Mammary epithelial cell (primary cell): ENCODE measurements around the gene COL25A1.

Experiments
- EZH2 ChIP-seq: IDR thresholded peaks from 2 replicates; pipeline ENCODE4 v1.6.1; 2012; ENCODE audit warnings: low read length, inconsistent platforms, borderline replicate concordance
- TF ChIP-seq, protein P1 (sequence below), 2 donors: IDR thresholded peaks in 1 of 2; conservative IDR thresholded peaks in 1 of 2; 2 replicates each; pipeline ENCODE4 v1.5.1; 2011 to 2012; ENCODE audit warnings: inconsistent platforms in 2 of 2, low read length in 2 of 2, mild to moderate bottlenecking in 2 of 2, control low read depth in 1 of 2, low read depth in 1 of 2; ENCODE audit not compliant: insufficient read depth in 1 of 2; ENCODE audit errors: extremely low read depth in 1 of 2

DNA sequence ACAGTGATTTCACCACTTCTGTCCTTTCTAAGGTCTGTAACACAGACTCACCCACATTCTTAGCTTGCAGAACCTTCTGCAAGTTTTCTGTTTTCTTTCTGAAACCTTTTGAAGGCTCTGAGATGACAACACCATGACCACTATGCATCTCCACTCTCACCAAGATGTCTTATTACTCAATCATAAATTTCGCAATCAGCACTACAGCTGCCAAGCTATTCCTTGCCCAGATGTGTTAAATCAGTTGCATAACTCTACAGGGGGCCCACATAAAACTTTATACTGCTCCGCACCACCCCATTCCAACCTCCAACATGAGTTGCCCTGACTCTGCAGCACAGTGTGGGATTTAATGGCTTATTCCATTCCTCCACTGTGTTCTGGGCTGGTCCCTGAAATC is 229.9 kb downstream of the COL25A1 start:
- TF ChIP-seq, protein P1, sequence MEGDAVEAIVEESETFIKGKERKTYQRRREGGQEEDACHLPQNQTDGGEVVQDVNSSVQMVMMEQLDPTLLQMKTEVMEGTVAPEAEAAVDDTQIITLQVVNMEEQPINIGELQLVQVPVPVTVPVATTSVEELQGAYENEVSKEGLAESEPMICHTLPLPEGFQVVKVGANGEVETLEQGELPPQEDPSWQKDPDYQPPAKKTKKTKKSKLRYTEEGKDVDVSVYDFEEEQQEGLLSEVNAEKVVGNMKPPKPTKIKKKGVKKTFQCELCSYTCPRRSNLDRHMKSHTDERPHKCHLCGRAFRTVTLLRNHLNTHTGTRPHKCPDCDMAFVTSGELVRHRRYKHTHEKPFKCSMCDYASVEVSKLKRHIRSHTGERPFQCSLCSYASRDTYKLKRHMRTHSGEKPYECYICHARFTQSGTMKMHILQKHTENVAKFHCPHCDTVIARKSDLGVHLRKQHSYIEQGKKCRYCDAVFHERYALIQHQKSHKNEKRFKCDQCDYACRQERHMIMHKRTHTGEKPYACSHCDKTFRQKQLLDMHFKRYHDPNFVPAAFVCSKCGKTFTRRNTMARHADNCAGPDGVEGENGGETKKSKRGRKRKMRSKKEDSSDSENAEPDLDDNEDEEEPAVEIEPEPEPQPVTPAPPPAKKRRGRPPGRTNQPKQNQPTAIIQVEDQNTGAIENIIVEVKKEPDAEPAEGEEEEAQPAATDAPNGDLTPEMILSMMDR (conservative IDR thresholded peaks at IDR 0.05 in 1 of 2, IDR thresholded peaks at IDR 0.05 in 1 of 2; ENCODE audit: extremely low read depth in 1 of 2, insufficient read depth in 1 of 2, low read depth in 1 of 2, low read length in 2 of 2): no peak
- no peak for TF ChIP-seq EZH2
